ENCODE measurements around the gene BMPR1A.

DNA sequence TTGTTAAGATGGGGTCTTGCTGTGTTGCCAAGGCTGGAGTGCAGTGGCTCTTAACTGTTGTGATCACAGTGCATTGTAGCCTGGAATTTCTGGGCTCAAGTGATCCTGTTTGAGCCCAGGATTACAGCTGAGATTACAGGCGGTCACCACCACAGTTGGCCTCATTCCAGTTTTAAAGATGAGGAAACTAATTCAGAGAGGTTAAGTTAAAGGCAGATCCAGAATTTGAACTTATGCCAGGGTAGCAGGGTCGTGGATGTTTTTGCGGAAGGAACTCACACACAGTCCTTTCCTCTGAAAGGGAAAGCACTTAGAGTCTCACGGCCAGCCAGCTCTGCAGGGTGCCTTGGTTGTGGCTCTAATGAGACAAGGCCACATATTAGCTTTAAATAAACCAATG is 116.3 kb downstream of the BMPR1A start:
- TF ChIP-seq, protein P1, sequence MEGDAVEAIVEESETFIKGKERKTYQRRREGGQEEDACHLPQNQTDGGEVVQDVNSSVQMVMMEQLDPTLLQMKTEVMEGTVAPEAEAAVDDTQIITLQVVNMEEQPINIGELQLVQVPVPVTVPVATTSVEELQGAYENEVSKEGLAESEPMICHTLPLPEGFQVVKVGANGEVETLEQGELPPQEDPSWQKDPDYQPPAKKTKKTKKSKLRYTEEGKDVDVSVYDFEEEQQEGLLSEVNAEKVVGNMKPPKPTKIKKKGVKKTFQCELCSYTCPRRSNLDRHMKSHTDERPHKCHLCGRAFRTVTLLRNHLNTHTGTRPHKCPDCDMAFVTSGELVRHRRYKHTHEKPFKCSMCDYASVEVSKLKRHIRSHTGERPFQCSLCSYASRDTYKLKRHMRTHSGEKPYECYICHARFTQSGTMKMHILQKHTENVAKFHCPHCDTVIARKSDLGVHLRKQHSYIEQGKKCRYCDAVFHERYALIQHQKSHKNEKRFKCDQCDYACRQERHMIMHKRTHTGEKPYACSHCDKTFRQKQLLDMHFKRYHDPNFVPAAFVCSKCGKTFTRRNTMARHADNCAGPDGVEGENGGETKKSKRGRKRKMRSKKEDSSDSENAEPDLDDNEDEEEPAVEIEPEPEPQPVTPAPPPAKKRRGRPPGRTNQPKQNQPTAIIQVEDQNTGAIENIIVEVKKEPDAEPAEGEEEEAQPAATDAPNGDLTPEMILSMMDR (conservative IDR thresholded peaks at IDR 0.05) = no peak
- no peak for TF ChIP-seq EZH2 (IDR thresholded peaks at IDR 0.05; ENCODE audit: low read depth)

Measured in PC-9 (cell line).